Motor neuron (in vitro differentiated cells): ENCODE results near the gene KIAA1958. TPM values are rescaled to one million over a fixed set of nuclear protein-coding genes. Genes with fewer than 3 reads are reported as not detected.

ENCODE experiments used
- ATAC-seq, 8 experiments: fragments of 200-7000 bp; cut with Tn5 transposase; replicated peaks in 6 of 8; 2 replicates each; pipeline ENCODE4 v1.8.0; 2021; ENCODE audit warnings: mild to moderate bottlenecking in 8 of 8, moderate library complexity in 8 of 8
- H3K27ac ChIP-seq, 2 donors: fragments of 250-450 bp; sonication (Bioruptor Pico); 2 replicates each; pipeline ENCODE4 v1.9.0; 2021; ENCODE audit warnings: antibody characterized with exemption in 2 of 2, mild to moderate bottlenecking in 2 of 2, moderate library complexity in 1 of 2
- H3K4me1 ChIP-seq, 2 donors: fragments of 250-450 bp; sonication (Bioruptor Pico); replicated peaks in 1 of 2; 2 replicates each; pipeline ENCODE4 v1.6.1; 2021; ENCODE audit warnings: antibody characterized with exemption in 2 of 2, mild to moderate bottlenecking in 2 of 2, moderate library complexity in 1 of 2
- H3K4me3 ChIP-seq, 5 donors: fragments of 250-450 bp; sonication (Bioruptor Pico); 2 replicates each; pipeline ENCODE4 v1.9.0; 2021; ENCODE audit warnings: antibody characterized with exemption in 5 of 5, mild to moderate bottlenecking in 5 of 5, moderate library complexity in 4 of 5
- WGBS, 10 experiments: fragments of 450-650 bp; shearing (Covaris generic); methylation state at CpG; one replicate each; pipeline ENCODE4 v1.0.0; 2022; 5-methylcytosine and 5-hydroxymethylcytosine counted together
- in situ Hi-C, 9 experiments: fragments of 400-800 bp; cut with MboI; loops; one replicate each; pipeline ENCODE4 v1.15.0; 2021; ENCODE audit warnings: low sequenced_read_pairs in 9 of 9, low pct_unique_long_range_greater_than_20kb in 2 of 9; ENCODE audit not compliant: unreplicated experiment in 9 of 9
- total RNA-seq, 8 experiments: library from RNA; unstranded; fragments of 300-600 nt; gene quantifications; 2 replicates each; pipeline versions ENCODE4 v1.2.3 to v1.2.4, GENCODE V29; 2022

The KIAA1958 gene
- total RNA-seq, 8 experiments from 2014 or later: 14.5 to 231 (median 29.0) TPM

DNA sequence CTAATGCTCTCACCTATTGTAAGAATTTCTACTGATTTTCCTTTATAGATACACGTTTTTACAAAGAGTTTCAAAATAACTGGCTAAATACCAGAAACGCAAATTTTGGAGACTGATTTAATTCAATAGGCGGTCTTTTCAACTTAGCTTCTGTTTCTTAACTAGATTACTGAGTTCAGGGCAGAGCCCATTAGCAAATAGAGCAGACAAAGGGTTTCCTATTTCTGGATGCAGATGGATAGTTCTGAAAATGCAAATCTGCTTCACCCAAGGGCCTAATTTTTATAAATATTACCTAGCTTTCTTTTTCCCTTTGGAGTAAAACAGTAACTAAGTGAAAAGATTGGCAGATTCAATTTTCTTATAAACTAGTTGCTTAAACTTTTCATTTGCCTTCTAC, 13.6 kb upstream of the KIAA1958 start:
- H3K4me3 ChIP-seq: no peak overlapping the region
- in situ Hi-C loops: no loop called here
- no peak overlapping the region for H3K27ac ChIP-seq
- ATAC-seq: peak in 1 of 8 experiments; percentile 20
- 41 to 90% (median 66%) methylated on average over 1 to 3 of the region's 3 CpGs for WGBS, 10 experiments
- no peaks in the 10 kb centered on the region for H3K4me1 ChIP-seq

DNA sequence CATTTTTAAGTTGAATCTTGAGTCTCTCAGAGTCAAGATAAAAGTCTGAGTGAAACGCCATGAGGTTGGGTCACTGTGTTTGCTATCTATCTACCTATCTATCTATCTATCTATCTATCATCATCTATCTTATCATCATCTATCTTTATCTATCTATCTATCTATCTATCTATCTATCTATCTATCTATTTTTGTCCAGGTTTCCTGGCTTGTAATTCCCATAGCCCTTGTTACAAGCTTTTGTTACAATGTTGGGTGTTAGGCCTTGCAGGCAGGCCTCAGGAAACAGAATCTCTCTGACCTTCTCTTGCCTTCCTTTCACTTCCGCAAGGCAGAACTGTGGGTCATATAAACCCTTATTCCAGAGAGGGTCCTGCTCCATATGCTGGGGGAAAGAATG, 12.6 kb upstream of the KIAA1958 start:
- Histone ChIP-seq H3K4me3 (no peak overlapping the region), H3K4me1 (no peaks in the 10 kb centered on the region), H3K27ac (no peak overlapping the region)
- WGBS, 10 experiments: 63 to 100% (median 100%) methylated on average over 1 to 2 of the region's 2 CpGs; no CpG with 5 or more reads in 2 of the 10 experiments
- in situ Hi-C loops: no loop called here
- ATAC-seq: no peak

DNA sequence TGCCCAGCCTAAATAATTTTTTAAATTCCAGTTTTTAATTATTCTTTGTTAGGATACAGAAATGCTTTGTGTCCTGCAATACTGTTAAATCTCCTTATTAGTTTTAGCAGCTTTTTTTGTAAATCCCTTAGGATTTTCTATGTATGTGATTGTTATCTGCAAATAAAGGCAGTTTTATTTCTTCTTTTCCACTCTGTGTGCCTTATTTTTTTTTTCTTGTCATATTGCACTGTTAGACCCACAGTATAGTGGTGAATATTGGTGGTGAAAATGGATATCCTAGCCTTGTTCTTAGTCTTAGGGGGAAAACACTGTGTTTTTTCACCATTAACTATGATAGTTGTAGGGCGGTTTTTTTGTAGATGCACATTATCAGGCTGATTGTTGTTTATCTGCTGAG, 11.3 kb upstream of the KIAA1958 start:
- ATAC-seq: no peak
- WGBS, 10 experiments: 78 to 100% (median 100%) methylated on average over 1 of the region's 1 CpG; no CpG with 5 or more reads in 3 of the 10 experiments
- Histone ChIP-seq H3K4me3 (no peak overlapping the region), H3K27ac (no peak overlapping the region), H3K4me1 (no peaks in the 10 kb centered on the region)
- in situ Hi-C loops: no loop called here

DNA sequence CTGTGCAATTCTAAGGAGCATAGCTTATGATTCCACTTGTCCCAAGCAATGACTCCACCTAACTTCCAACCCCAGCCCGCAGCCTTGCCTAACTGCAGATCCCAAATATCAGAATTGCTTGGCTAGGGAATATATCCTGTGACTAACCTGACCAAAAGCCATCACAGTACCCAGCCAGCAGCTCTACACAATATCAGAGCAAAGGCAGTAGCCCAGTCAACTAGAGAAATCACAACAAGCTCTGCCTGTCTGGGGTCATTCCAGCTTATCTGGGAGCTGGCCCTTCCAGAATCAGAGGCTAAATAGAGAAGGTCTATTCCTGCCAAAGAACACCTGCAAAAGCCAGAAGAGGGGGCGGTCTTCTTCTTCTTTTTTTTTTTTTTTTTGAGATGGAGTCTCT, 9.3 kb upstream of the KIAA1958 start:
- WGBS, 10 experiments: 80 to 100% (median 100%) methylated on average over 1 of the region's 2 CpGs; no CpG with 5 or more reads in 7 of the 10 experiments
- in situ Hi-C loops: no loop called here
- Histone ChIP-seq H3K4me3 (no peak overlapping the region), H3K4me1 (no peaks in the 10 kb centered on the region), H3K27ac (no peak overlapping the region)
- ATAC-seq: no peak

DNA sequence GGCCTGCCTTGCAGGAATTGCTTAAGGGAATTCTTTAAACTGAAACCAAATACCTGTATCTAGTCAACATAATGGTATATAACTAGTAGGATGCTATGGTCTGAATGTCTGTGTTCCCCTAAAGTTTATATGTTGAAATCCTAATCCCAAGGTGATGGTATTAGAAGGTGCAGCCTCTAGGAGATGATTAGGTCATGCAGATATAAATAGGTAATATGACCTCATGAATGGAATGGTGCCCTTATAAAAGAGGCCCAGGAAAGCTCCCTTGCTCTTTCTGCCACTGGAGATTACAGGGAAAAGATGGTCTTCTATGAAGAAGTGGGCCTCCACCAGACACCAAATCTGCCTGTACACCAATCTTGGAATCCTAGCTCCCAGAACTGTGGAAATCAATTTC, 7.4 kb upstream of the KIAA1958 start:
- no peak for ATAC-seq
- in situ Hi-C loops: no loop called here
- Histone ChIP-seq H3K4me1 (no peaks in the 10 kb centered on the region), H3K4me3 (no peak overlapping the region), H3K27ac (no peak overlapping the region)

DNA sequence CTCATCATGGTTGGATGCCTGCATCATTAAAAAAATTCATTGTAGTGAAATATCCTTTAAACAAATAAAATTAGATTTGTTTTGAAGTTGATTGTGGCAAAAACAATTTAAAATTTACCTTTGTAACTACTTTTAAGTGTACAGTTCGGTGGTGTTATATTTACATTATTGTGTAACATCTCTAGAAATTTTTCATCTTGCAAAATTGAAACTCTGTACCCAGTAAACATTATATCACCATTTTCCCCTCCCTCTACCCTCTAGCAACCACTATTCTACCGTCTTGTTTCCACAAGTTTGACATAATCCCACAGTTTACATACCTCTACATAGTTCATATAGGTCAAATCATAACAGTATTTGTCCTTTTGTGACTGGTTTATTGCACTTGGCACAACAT, 2.0 kb upstream of the KIAA1958 start:
- H3K27ac ChIP-seq: no peak overlapping the region
- ATAC-seq: no peak
- WGBS, 10 experiments: 46 to 100% (median 94%) methylated on average over 1 to 2 of the region's 2 CpGs; no CpG with 5 or more reads in 1 of the 10 experiments
- H3K4me1 ChIP-seq: peaks cover 0 to 4% of the 10 kb centered on the region in 2 donors
- H3K4me3 ChIP-seq: no peak overlapping the region
- in situ Hi-C loops: no loop called here

DNA sequence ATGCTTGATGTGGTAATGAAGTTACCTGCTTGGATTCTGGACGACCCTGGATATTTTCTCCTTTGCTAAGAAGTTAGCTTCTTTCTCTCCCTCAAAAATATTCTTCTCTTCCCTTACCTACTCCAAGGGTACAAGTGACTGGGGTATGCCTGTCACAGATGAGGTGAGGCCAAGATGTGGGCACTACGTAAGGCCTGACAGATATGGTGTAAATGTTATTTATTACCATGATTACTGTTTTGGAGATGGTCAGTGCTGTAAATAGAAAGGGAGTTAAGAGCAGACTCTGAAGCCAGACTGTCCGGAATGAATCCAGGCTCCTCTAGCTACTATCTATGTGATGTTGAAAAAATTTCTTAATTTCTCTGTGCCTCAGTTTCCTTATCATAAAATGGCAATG, 1.1 kb upstream of the KIAA1958 start:
- WGBS, 10 experiments: 50 to 100% (median 85%) methylated on average over 1 to 3 of the region's 3 CpGs; no CpG with 5 or more reads in 3 of the 10 experiments
- in situ Hi-C loops: no loop called here
- H3K27ac ChIP-seq: no peak overlapping the region
- ATAC-seq: no peak
- peak overlapping the region; percentile 85 to 98 (median 96) for H3K4me3 ChIP-seq
- peaks cover 0 to 6% of the 10 kb centered on the region in 2 donors for H3K4me1 ChIP-seq

DNA sequence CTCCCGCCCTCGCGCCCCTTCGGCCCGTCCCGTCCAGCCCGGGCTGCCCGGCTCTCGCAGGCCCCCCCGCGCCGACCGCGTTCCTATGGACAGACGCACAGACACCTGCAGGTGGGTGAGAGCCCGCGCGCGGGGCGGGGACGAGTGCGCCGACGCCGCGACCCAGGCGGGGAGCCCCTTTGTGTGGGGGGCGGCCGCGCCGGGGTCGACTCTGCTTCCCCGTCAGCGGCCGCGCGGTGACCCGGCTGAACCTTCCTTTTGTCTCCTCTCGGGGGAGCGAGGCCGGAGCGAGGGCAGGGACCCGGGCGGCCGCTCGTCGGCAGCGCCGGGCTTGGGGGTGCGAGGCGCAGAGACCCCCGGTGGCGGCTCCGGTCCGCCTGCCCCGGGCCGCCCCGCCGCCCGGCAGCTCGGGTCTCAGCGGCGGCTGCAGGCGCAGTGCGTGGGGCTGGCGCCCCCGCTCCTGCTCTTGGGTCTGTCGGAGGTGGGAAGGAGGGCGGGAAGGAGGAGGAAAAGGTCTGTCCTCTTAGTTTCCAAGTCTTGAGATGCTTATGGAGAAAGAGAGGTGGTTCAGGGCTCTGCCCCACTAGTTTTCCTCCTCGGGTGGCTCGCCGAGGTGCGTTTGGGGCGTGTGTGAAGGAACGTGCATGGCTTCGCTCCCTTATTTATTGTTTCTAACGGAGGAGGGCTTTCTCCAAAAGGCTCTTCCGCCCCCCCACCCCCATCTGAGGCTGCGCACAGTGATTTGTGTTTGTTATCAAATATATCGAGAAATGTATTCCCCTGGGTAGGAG, 576 bp downstream of the KIAA1958 start:
- H3K4me1 ChIP-seq: peaks cover 4 to 11% of the 10 kb centered on the region in 2 donors
- in situ Hi-C loops: no loop called here
- H3K4me3 ChIP-seq: peak overlapping the region; percentile 85 to 98 (median 96)
- peak overlapping the region; percentile 94 to 95 for H3K27ac ChIP-seq
- ATAC-seq: peak; percentile 12 to 52 (median 38)
- 0 to 7% (median 0%) methylated on average over 1 to 13 of the region's 80 CpGs; no CpG with 5 or more reads in 3 of the 10 experiments for WGBS, 10 experiments

DNA sequence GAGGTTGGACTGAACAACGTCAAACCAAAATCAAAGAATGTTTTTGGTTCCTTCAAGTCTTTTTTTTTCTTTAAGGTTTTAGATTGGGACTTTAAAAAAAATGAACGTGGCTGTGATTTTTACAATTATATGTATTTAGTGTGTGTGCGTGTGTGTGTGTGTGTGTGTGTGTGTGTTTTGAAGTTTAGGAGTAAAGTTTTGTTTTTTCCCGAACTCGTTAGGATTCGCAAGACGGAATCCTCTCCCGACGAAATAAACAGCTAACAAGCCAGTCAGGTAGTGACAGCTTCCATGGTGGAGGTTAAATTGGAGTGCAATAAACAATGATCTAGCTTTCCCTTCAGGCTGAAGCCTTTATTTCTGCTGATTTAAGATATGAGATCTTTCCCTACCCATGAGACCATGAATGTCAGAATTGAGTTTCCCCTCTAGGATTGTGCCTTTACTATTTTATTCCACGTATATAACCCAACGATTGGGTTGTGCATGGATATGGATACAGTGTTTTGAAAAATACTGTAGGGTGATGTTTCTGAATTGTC, 1.2 kb downstream of the KIAA1958 start:
- ATAC-seq: no peak
- WGBS, 10 experiments: 0 to 25% (median 4%) methylated on average over 4 to 10 of the region's 11 CpGs; no CpG with 5 or more reads in 2 of the 10 experiments
- Histone ChIP-seq H3K4me1 (peaks cover 4 to 11% of the 10 kb centered on the region in 2 donors), H3K27ac (peak overlapping the region; percentile 94 to 95), H3K4me3 (peak overlapping the region; percentile 85 to 98 (median 96))
- in situ Hi-C loops: no loop called here

DNA sequence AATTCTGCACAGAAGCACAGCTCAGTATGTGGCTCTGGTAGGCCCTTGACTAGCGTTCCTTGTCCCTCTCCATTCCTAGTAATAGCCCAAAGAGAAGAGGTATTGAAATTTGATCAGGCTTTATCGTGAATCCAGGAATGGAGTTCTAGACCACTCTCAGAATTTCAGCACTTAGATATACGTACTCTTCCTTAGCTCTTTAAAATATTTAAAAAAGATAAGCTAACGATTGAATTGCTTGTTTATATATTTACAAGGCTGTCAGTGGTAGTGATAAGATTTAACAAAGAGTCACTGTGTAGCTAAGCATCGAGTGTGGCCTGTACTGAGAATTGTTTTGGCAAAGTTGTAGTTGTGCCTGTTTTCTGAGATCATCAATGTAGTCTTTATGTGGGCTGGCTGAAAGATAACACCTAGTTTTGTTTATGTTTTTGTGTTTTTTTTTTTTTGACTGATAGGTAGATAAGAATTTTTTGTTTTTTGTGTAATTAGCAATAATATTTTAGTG, 2.5 kb downstream of the KIAA1958 start:
- peak overlapping the region; percentile 85 to 98 (median 96) for H3K4me3 ChIP-seq
- in situ Hi-C loops: no loop called here
- no peak for ATAC-seq
- WGBS, 10 experiments: 0 to 91% (median 4%) methylated on average over 1 to 5 of the region's 5 CpGs; no CpG with 5 or more reads in 2 of the 10 experiments
- peak overlapping the region in 1 of 2 donors; percentile 45 for H3K27ac ChIP-seq
- H3K4me1 ChIP-seq: peaks cover 4 to 11% of the 10 kb centered on the region in 2 donors

DNA sequence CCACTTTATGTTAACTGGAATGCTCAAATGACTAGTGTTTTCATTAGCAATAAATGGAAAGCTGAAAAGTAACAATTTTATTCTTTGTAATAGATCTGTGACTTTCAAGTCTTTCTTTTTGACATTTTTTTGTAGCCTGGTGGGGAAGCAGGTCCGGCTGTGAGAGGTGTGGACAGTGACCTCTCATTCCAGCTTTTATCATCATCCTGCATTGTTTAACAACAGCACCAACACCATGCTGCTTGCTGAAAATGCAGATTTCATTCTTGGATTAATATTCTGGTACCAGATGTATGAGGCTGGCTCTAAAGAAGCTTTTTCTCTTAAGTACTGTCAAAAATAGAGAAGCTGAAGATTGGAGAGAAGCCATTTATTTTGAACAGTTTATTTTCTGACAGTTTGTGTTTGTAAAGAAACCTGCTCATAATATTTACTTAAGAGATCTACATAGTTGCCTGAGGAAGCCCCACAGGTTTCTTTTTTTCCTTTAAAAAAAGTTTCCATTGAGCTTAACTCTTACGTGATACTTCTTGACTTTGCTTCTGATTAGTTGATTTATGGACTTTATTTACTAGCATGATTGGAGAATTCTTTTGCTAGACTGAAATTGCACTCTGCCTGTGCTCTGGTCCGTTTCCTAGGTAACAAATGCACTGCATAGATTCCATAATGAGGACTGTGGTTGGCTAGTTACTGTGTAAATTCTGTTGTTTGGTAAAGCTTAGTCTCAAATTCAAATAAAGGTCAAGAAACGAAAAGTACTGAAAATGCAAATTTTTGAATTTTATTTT, 3.4 kb downstream of the KIAA1958 start:
- ATAC-seq: peak in 5 of 8 experiments; percentile 4 to 53 (median 31)
- in situ Hi-C loops: no loop called here
- WGBS, 10 experiments: 0 to 46% (median 5%) methylated on average over 1 to 4 of the region's 4 CpGs
- H3K4me3 ChIP-seq: peak overlapping the region; percentile 85 to 98 (median 96)
- peak overlapping the region; percentile 11 to 48 for H3K27ac ChIP-seq
- peaks cover 4 to 11% of the 10 kb centered on the region in 2 donors for H3K4me1 ChIP-seq

DNA sequence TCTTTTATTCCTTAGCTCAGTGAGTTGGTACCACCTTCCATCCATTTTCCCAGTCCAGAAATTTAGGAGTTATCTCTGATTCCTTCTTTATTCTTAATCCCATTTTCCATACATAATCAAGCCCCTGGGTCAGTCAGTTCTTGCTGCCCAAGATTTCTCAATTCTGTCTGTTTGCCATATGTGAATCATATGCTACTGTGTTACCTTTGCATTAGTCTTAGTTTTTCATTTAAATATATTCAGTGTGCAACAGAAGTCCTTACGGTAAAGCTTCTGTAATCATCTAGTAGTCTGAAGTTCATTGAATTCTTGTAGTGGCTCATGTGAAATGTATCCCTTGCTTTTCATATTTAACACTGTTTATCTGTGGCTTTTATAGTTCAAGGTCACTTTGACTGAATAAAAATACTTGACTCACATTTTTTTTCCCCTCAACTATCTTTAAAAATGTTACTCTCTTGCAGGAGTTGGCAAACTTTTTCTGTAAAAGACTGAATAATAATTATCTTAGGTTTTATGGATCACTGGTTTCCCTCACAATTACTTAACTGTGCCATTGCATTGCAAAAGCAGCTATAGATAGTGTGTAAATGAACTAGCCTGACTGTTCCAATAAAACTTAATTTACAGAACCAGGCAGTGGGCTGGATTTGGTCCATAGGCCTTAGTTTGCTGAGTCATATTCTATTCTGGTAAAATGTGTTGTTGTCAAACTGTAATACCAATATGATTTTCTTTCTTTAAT, 6.9 kb downstream of the KIAA1958 start:
- in situ Hi-C loops: no loop called here
- no peak overlapping the region for H3K27ac ChIP-seq
- ATAC-seq: peak in 3 of 8 experiments; percentile 51 to 67 (median 62)
- H3K4me3 ChIP-seq: no peak overlapping the region
- 0 to 100% (median 46%) methylated on average over 1 of the region's 1 CpG; no CpG with 5 or more reads in 2 of the 10 experiments for WGBS, 10 experiments
- H3K4me1 ChIP-seq: peaks cover 7 to 8% of the 10 kb centered on the region in 2 donors
